UCSD-AML1 (cell line): ENCODE measurements around the gene AIFM3.
"Not testable (repeated sequence)": the region's sequence is repeated elsewhere in the genome, so short reads cannot be mapped to it uniquely, and the experiment has no call there.

Source experiments
- DNase-seq: peaks from one replicate; lab custom pipeline; 2025; ENCODE audit not compliant: unreplicated experiment; lab: John Stamatoyannopoulos, UW

Gene AIFM3

GRCh38 chr22:20940904-20941385, 26.1 kb upstream of the AIFM3 start:
- no peak for DNase-seq

GRCh38 chr22:20942203-20942902, 24.7 kb upstream of the AIFM3 start:
- not testable (repeated sequence) for DNase-seq

- no peak for DNase-seq
Observed at GRCh38 chr22:20943104-20943933, 23.7 kb upstream of the AIFM3 start.

DNA sequence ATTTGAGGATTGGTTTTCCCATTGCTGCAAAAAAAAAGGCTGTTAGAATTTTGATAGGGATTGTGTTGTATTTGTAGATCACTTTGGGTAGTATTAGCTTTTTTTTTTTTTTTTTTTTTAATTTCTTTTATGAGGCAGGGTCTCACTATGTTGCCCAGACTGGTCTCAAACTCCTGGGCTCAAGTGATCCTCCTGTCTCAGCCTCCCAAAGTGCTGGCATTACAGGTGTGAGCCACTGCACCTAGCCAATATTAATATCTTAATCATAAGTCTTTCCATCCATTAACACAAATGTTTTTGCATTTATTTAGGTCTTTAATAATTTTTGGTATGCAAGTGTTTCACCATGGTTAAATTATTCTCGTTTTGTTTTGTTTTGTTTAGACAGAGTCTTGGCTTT, 23.0 kb upstream of the AIFM3 start:
- no peak for DNase-seq

DNA sequence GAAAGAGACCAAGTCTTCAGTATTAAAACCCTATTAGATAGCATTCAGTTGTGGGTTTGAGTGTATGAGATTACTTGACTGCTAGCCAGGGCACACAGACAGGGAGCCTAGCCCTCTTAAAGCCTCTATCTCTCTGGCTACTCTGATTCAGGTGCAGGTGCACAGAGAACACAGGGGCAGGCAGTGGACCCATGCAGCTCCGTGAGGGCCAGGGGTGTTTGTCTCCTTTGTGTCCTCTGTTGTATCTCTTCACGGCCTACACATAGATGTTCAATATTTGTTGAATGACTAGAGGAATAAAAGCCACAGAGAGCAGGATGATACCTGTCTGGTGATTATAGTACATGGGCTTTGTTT, 21.5 kb upstream of the AIFM3 start:
- DNase-seq = no peak

DNA sequence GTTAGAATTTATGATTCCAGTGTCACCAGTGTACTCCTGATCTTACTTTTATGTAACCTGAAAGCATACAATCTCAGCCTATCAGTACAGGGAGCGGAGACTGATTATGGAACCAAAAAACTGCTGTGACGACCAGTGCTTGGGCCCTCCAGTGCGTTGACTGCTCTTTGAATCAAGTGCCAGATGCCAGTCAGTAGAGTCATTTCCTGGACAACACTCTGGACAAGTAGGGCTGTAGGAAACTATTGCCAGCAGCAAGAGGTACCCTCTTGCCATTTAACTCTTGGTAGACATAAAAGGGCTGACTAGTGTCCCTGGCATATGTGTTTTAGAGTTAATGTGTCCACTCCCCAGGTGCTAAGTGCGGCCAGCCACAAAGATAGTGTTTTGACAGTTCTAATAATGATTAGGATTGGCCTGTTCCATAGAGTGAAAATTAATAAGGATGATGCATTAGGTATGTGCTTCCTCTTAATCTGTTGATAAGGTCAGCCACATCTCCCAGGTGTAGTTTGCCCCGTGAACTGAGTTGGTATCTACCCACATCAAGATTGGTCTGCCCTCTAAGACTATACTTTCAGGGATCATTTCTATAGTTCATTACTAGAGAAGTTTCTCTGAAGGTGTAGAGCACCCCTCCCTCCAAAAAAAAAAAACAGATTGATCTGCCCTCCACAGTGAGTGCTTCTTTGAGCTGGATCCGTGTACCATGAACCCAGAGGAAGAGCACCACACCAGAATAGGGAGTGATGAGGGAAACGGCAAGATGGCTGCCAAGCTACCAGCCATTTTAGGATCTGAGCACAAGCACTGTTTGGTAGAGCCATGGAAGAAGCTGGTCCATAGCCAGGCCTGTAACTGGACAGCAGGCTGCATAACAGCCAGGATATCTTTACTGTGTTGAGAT, 20.7 kb upstream of the AIFM3 start:
- DNase-seq = no peak

DNA sequence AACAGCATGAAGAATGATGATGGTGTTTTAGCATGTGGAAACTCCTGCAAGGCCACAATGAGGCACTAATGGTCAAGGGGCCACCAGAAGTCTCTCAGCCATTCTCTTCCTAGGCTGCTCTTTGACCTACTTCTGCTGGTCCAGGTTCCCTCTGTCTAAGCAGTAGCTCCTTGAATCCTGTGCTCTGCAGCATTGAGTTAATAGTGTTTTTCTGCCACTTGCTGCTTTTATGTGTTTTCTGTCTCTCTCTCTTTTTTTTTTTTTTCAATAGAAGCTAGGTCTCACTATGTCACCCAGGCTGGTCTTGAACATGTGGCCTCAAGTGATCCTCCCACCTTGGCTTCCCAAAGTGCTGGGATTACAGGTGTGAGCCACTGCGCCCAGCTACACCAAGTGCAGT, 20.1 kb upstream of the AIFM3 start:
- no peak for DNase-seq

- DNase-seq = no peak
Observed at GRCh38 chr22:20948450-20948849, 18.6 kb upstream of the AIFM3 start.

DNA sequence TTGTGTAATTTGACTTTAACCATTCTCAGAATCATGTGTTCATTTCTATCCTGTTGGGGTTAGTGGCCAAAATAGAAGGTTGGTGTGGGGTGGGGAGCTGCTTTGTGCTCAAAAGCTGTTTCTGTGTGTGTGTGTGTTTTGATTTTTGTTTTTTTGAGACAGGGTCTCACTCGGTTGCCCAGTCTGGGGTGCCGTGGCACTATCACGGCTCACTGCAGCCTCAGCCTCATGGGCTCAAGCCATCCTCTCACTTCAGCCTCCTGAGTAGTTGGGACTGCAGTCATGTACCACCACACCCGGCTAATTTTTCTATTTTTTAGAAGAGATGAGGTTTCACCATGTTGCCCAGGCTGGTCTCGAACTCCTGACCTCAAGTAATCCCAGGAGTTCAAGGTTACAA, 18.1 kb upstream of the AIFM3 start:
- DNase-seq = no peak

DNA sequence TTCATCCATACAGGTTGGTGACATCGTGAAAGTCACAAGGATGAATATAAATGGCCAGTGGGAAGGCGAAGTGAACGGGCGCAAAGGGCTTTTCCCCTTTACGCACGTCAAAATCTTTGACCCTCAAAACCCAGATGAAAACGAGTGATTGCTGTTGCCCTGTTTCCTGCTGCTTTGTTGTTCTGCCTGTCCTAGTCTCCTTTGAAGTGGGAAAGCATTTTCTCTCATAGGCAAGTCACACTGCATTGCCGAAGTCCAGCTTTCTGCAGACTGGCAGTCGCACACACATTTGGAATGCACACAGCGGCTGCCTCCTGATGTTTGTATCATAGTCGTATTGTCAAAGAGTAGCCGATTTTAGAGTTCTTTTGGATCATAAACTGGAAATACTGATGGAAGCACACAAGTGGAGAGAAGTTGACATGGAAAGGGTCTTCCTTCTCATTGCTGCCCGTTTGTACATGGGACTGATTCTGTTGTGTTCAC, 17.3 kb upstream of the AIFM3 start:
- no peak for DNase-seq

DNA sequence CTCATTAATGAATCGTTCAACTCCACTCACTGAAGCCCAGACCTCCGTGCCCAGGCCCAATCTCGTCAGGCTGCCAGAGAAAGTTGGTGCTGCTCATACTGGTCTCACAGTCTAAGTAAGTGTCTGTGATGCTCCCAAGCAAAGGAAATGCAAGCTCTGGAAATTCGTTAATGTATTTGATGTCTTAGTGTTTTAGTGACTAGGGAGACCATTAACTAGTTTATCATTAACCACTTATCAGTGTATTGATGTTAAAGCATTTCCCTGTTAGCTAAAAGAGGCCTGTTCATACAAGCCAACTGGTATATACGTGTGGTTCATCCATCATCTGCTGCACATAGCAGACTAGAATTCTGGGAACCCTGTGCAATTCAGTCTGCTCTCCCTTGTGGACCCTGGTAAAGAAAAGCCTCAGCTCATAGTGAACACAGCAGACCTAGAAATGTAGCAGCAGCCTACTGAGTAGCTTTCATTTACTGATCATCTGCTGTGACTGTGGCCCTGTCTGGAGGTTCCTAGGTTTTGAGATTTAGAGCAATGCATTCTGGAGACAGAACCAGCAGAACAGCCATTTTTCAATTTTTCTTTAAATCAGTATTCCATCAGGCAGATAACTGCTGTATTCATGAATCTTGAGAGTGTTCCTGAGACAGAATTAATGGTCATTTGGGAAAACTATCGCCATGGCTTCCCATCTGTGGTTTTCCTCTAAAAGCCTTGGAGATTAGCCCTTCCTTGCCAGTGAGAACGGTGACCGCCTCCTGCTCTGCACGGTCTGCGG, 15.7 kb upstream of the AIFM3 start:
- DNase-seq = no peak

DNA sequence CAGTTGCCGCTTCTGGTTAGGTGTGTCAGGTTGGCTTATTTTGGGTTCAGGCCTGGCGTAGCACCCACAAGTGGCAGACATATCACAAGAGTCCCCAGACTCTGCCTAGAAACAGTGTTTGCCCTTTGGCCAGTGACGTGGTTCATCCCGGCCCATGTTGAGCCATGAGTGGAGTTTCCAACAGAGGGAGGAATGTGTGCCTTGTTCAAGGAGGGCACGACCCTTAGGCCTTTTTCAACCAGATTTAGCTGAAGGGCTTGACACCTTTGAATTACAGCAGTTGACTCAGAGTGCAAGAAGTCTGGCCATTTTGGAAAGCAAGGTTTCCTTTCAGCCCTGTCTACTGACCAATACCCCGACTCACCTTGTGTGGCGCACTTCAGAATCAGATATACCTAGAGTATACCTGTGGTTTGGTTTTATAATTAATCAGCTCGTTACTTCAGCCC, 15.1 kb upstream of the AIFM3 start:
- DNase-seq = no peak

GRCh38 chr22:20952544-20953341, 14.3 kb upstream of the AIFM3 start:
- DNase-seq = no peak

DNA sequence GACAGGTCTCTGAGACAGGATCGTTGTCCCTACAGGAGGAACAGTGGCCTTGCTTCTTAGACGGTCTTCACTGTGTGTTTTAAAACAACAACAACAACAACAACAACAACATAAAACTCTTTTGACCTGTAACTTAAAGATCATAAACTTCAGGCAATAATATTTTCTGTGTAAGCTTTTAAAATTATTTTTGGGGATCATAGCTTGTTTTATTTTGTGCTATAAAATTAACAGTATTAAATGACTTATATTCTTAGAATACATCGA, 13.8 kb upstream of the AIFM3 start:
- DNase-seq = no peak

DNA sequence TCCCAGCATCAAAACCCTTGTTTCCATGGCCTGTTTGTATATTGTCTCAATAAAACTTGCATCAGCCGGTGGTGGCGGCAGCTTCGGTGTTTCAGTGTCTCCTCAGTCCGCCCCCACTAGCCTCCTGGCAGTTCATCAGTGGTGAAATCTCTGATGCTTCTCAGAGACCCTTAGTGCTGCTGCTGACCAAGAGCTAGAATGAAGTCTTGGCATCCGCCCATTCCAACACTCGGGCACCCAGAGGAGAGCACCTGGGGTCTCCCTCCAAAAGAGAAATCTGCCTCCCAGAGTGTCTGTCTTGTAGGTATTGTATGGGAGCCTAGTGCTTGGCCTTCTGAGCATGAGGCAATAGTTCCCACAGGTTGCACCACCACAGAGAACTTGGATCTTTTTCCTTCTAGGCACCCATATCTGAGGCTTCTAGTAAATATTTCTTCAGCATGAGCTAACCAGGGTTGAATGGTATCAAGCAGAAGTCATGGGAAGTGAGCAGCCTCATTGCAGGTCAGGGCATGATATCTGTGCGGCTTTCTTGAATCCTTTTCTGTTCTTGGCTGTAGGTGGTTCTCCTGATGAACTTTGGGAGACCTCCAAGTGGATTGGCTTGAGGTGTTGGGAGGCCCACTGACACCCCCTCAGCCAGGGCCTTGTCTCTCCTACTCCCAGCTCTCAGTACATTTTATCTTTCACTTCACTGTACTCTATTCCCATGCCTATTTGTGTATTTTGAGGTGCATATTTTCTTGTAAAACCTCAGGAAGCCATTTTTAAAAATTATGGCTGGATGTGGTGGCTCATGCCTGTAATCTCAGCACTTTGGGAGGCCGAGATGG, 13.2 kb upstream of the AIFM3 start:
- DNase-seq = no peak

DNA sequence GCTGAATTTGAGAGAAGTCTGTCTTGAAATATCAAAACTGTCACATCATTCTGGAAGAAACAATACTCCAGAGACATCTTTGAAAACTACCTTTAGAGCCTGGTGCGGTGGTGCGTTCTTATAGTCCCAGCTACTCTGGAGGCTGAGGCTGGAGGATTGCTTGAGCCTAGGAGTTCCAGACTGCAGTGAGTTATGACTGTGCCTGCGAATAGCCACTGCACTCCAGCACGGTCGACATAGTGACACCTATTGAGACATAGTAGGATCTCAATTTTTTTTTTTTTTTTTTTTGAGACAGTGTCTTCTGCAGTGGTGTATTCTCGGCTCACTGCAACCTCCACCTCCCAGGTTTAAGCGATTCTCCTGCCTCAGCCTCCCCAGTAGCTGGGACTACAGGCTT, 11.5 kb upstream of the AIFM3 start:
- no peak for DNase-seq

DNA sequence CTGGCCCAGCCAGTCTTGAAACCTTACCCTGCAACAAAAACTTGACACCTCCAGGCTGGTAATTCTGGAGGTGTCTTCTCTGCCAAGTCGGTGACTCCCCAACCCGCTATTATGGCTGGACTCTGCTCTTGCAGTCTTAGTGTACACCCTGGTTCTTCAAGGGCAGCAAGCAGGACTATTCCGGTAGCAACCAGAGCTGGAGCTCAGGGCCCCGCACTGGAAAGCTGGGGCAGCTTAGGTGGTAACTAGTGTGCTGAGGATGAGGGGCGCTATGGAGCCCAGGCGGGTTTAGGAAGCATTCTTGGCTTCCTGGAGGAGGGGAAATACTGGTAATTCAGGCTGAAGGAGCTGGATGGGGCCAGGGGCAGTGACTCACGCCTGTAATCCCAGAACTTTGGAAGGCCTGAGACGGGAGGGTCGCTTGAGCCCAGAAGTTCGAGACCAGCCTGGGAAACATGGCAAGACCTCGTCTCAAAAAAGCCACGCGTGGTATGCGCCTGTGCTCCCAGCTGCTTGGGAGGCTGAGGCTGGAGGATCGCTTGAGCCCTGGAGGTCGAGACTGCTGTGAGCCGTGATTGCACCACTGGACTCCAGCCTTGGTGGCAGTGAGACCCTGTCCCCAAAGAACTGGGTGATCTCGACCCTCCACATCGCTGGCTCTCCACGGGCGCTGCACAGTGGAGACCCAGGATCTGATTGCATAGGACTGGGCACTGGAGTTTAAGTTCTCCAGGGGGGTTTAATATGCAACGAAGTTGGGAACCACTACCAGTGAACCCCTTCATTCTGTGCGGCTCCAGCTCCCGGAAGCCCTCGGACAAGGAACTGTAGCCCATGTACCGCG, 10.6 kb upstream of the AIFM3 start:
- DNase-seq = no peak

DNA sequence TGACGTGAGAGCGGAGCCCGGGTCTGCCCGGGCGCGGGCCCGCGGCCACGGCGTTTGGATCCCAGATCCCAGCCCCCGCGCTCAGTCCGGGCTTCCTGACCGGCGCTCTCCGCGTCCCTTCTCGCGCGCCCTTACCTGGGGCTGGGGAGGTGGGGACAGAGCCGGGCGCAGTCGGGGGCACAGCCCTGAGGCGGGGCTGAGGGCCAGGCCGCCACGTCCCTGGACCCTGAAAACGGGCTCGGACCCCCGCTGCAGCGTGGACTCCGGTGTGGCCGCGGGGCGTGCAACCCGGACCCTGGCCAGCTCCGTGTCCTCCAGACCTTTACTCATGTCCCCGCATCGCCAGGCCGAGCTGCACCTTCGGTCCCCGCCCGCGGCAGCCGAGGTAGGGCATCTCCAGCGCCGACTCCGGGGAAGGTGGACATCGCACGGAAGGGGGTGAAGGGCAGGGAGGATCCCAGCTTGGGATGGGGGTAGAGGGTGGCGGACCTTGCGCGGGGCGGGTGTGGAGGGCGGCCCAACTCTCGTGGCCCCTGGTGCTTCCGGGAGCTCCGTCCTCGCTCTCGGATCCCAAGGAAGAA, 9.9 kb upstream of the AIFM3 start:
- DNase-seq = no peak
